ENCODE data around the gene PCDHA2. TPM values are rescaled to one million over a fixed set of nuclear protein-coding genes. Genes with fewer than 3 reads are reported as not detected.
"Not testable (repeated sequence)": the region's sequence is repeated elsewhere in the genome, so short reads cannot be mapped to it uniquely, and the experiment has no call there.

PCDHA2 gene
- total RNA-seq, 2 donors from 2014 or later, result not detected

GRCh38 chr5:140800816-140801493 is 6.3 kb downstream of the PCDHA2 start, which contains the start of gene PCDHA3:
PCDHA3 (plus strand) TSS chr5:140801057.
- DNase-seq, result no peak
- Histone ChIP-seq H3K36me3 (no peaks in the 10 kb centered on the region), H3K9me3 (no peaks in the 10 kb centered on the region), H3K4me1 (no peaks in the 10 kb centered on the region), H3K9ac (ENCODE audit: low read depth in 2 of 2, low read length in 2 of 2) (no peak within 1 kb of the TSS), H3K4me3 (peak within 1 kb of the TSS; percentile 10), H3K27me3 (no peaks in the 10 kb centered on the region), H3K27ac (no peak within 1 kb of the TSS)
- no peak for TF ChIP-seq CTCF (IDR thresholded peaks at IDR 0.05)
- intact Hi-C loops (cut with DNase I), result no loop called here

GRCh38 chr5:140801494-140801841 is 6.8 kb downstream of the PCDHA2 start:
- no peak for TF ChIP-seq CTCF (IDR thresholded peaks at IDR 0.05)
- Histone ChIP-seq H3K9me3 (no peaks in the 10 kb centered on the region), H3K9ac (ENCODE audit: low read depth in 2 of 2, low read length in 2 of 2) (no peak overlapping the region), H3K4me1 (no peaks in the 10 kb centered on the region), H3K27me3 (no peaks in the 10 kb centered on the region), H3K27ac (no peak overlapping the region), H3K36me3 (no peaks in the 10 kb centered on the region), H3K4me3 (peak overlapping the region; percentile 10)
- intact Hi-C loops (cut with DNase I), result no loop called here
- no peak for DNase-seq

- H3K4me1 ChIP-seq, H3K27me3 ChIP-seq: not testable (repeated sequence)
Measured at GRCh38 chr5:140802381-140802780, 7.7 kb downstream of the PCDHA2 start.

GRCh38 chr5:140802781-140803271 is 8.2 kb downstream of the PCDHA2 start:
- no peak for TF ChIP-seq CTCF (IDR thresholded peaks at IDR 0.05)
- Histone ChIP-seq H3K27me3 (no peaks in the 10 kb centered on the region), H3K36me3 (no peaks in the 10 kb centered on the region), H3K4me1 (no peaks in the 10 kb centered on the region), H3K27ac (no peak overlapping the region), H3K4me3 (no peak overlapping the region), H3K9me3 (no peaks in the 10 kb centered on the region), H3K9ac (ENCODE audit: low read depth in 2 of 2, low read length in 2 of 2) (no peak overlapping the region)
- intact Hi-C loops (cut with DNase I), result no loop called here
- no peak for DNase-seq

More at GRCh38 chr5:140802381-140802780, 7.7 kb downstream of the PCDHA2 start:
- H3K9me3 ChIP-seq; intact Hi-C loops (cut with DNase I); DNase-seq; H3K9ac ChIP-seq (ENCODE audit: low read depth in 2 of 2, low read length in 2 of 2); H3K36me3 ChIP-seq; H3K27ac ChIP-seq; H3K4me3 ChIP-seq: not testable (repeated sequence)

GRCh38 chr5:140806834-140807775 is 12.5 kb downstream of the PCDHA2 start, which contains the start of gene PCDHA4:
PCDHA4 (plus strand) TSS chr5:140807068.
- Histone ChIP-seq H3K36me3 (no peaks in the 10 kb centered on the region), H3K9ac (ENCODE audit: low read depth in 2 of 2, low read length in 2 of 2) (no peak within 1 kb of the TSS), H3K27me3 (no peaks in the 10 kb centered on the region), H3K4me1 (no peaks in the 10 kb centered on the region), H3K4me3 (peak within 1 kb of the TSS; percentile 17), H3K9me3 (no peaks in the 10 kb centered on the region), H3K27ac (no peak within 1 kb of the TSS)
- peak; percentile 41 for DNase-seq
- intact Hi-C loops (cut with DNase I), result no loop called here
- no peak for TF ChIP-seq CTCF (IDR thresholded peaks at IDR 0.05)

GRCh38 chr5:140808241-140808888 is 13.7 kb downstream of the PCDHA2 start:
- H3K4me1 ChIP-seq; H3K36me3 ChIP-seq; intact Hi-C loops (cut with DNase I); H3K27me3 ChIP-seq; H3K27ac ChIP-seq; H3K4me3 ChIP-seq; H3K9ac ChIP-seq (ENCODE audit: low read depth in 2 of 2, low read length in 2 of 2); H3K9me3 ChIP-seq; DNase-seq: not testable (repeated sequence)
